Endothelial cell of umbilical vein (primary cell): Measurements from ENCODE around the gene UBA6. TPM values are rescaled to one million over a fixed set of nuclear protein-coding genes. Genes with fewer than 3 reads are reported as not detected.

Experiments used
- BruUV-seq: library from RNA; stranded (reverse); fragments of 400-500 nt; replicated peaks from 2 replicates; lab custom pipeline; 2021; lab: Mats Ljungman, UMichigan
- CTCF ChIA-PET: fragments of 300-600, 350-600 bp; sonication (Branson Sonifier 250); formaldehyde crosslinking; loops from one replicate; lab custom pipeline; 2021; ENCODE audit warnings: antibody characterized with exemption, inconsistent platforms; lab: Charles Lee
- POLR2A ChIA-PET: fragments of 300-600, 350-600 bp; sonication (Branson Sonifier 250); formaldehyde crosslinking; loops from one replicate; lab custom pipeline; 2021; ENCODE audit warnings: antibody characterized with exemption, inconsistent platforms; lab: Charles Lee
- DNase-seq: peaks from one replicate; pipeline ENCODE4 v3.0.0-alpha.2; 2011; ENCODE audit warnings: low read depth, low spot score
- FAIRE-seq: peaks from 2 replicates; lab custom pipeline; 2011; peaks lifted over from hg19 to GRCh38; lab: Jason Lieb, UNC
- H2AFZ ChIP-seq: 2 replicates; pipeline ENCODE4 v1.6.0; 2012; ENCODE audit warnings: low read depth, low read length, control low read depth, inconsistent platforms
- H3K27ac ChIP-seq: 2 replicates; pipeline ENCODE4 v1.5.1; 2011; ENCODE audit warnings: low read depth, mild to moderate bottlenecking, control low read depth, low read length, moderate library complexity; ENCODE audit not compliant: insufficient read depth
- H3K27me3 ChIP-seq, 2 experiments: 2 replicates each; pipeline versions ENCODE4 v1.6.0 to v1.6.1; 2011; ENCODE audit warnings: low read length in 2 of 2, mixed read lengths in 1 of 2; ENCODE audit not compliant: control insufficient read depth in 2 of 2, insufficient read depth in 2 of 2
- H3K36me3 ChIP-seq, 2 experiments: 2 replicates in 1 of 2; 3 replicates in 1 of 2; pipeline ENCODE4 v1.5.1; 2011; ENCODE audit warnings: low read length in 2 of 2, mild to moderate bottlenecking in 1 of 2, moderate library complexity in 1 of 2; ENCODE audit not compliant: control insufficient read depth in 2 of 2, insufficient read depth in 2 of 2; ENCODE audit errors: extremely low read depth in 1 of 2
- H3K4me1 ChIP-seq: 3 replicates; pipeline ENCODE4 v1.5.1; 2011; ENCODE audit warnings: mild to moderate bottlenecking, low read length; ENCODE audit not compliant: control insufficient read depth, insufficient read depth; ENCODE audit errors: extremely low read depth
- H3K4me2 ChIP-seq: 2 replicates; pipeline ENCODE4 v1.6.1; 2011; ENCODE audit warnings: low read length, control low read depth, mixed read lengths; ENCODE audit not compliant: insufficient read depth
- H3K4me3 ChIP-seq, 3 experiments: fragments of 200-600 bp in 1 of 3; sonication (generic), shearing (Covaris generic) in 1 of 3; replicated peaks in 1 of 3; 2 replicates each; pipeline ENCODE4 v1.5.1; 2011 to 2016; ENCODE audit warnings: control low read depth in 3 of 3, low read length in 3 of 3, mild to moderate bottlenecking in 2 of 3, inconsistent platforms in 1 of 3, low read depth in 1 of 3, moderate library complexity in 1 of 3; ENCODE audit not compliant: insufficient read depth in 1 of 3
- H3K79me2 ChIP-seq: 2 replicates; pipeline ENCODE4 v1.6.0; 2012; ENCODE audit warnings: low read length, inconsistent platforms; ENCODE audit not compliant: control insufficient read depth, insufficient read depth
- H3K9ac ChIP-seq: replicated peaks from 2 replicates; pipeline ENCODE3; 2011; ENCODE audit warnings: low read length, control low read depth; ENCODE audit not compliant: insufficient read depth; ENCODE audit errors: extremely low read depth
- H3K9me1 ChIP-seq: replicated peaks from 3 replicates; pipeline ENCODE4 v1.6.0; 2011; ENCODE audit warnings: mild to moderate bottlenecking, low read length; ENCODE audit not compliant: control insufficient read depth, insufficient read depth; ENCODE audit errors: extremely low read depth
- H3K9me3 ChIP-seq: replicated peaks from 2 replicates; pipeline ENCODE4 v1.5.1; 2012; ENCODE audit warnings: low read length, inconsistent platforms; ENCODE audit not compliant: control insufficient read depth, insufficient read depth
- H4K20me1 ChIP-seq: replicated peaks from 2 replicates; pipeline ENCODE3; 2011; ENCODE audit warnings: mild to moderate bottlenecking, low read length; ENCODE audit not compliant: control insufficient read depth, insufficient read depth; ENCODE audit errors: extremely low read depth
- EZH2 ChIP-seq: IDR thresholded peaks from 2 replicates; pipeline ENCODE4 v1.6.1; 2012; ENCODE audit warnings: borderline replicate concordance, low read depth, mild to moderate bottlenecking, moderate library complexity, low read length, inconsistent platforms; ENCODE audit not compliant: severe bottlenecking
- FOS ChIP-seq: IDR thresholded peaks from 2 replicates; pipeline ENCODE4 v1.6.1; 2011; ENCODE audit warnings: mild to moderate bottlenecking, low read length, moderate library complexity, borderline replicate concordance; ENCODE audit not compliant: insufficient read depth
- GATA2 ChIP-seq: IDR thresholded peaks from 2 replicates; pipeline ENCODE4 v1.7.0; 2011; ENCODE audit warnings: low read depth, mild to moderate bottlenecking, moderate library complexity, mixed read lengths, low read length; ENCODE audit not compliant: insufficient read length, insufficient read depth
- JUN ChIP-seq: IDR thresholded peaks from 2 replicates; pipeline ENCODE4 v1.6.1; 2011; ENCODE audit warnings: borderline replicate concordance, low read depth; ENCODE audit not compliant: insufficient read length, insufficient read depth
- MYC ChIP-seq: IDR thresholded peaks from one replicate; pipeline ENCODE4 v1.6.1; 2011; ENCODE audit warnings: mild to moderate bottlenecking, low read depth, low read length
- POLR2A ChIP-seq: IDR thresholded peaks from 2 replicates; pipeline ENCODE4 v1.6.1; 2012; ENCODE audit warnings: low read depth, mild to moderate bottlenecking, control low read depth, low read length
- POLR2AphosphoS5 ChIP-seq: IDR thresholded peaks from 2 replicates; pipeline ENCODE4 v1.6.1; 2012; ENCODE audit warnings: low read depth, mild to moderate bottlenecking, control low read depth, low read length, moderate library complexity; ENCODE audit not compliant: insufficient read depth
- dilution Hi-C: fragments of 300-500 bp; cut with MboI; formaldehyde crosslinking; loops from one replicate; pipeline ENCODE4 v1.15.0; 2019; ENCODE audit warnings: low sequenced_read_pairs; ENCODE audit not compliant: extremely low pct_ligation_motif_present
- intact Hi-C: fragments of 100-400 bp; cut with micrococcal nuclease; formaldehyde crosslinking; loops from one replicate; pipeline ENCODE4 v1.10.0; 2022
- polyA plus RNA-seq, 4 experiments: library from polyadenylated mRNA; depleted of rRNA in 3 of 4; stranded (reverse) in 3 of 4; unstranded in 1 of 4; fragments of >200 nt; gene quantifications; 2 replicates each; pipeline versions ENCODE4 v1.2.1 to v1.2.3, GENCODE V29; 2011 to 2012; ENCODE audit warnings: missing spikeins in 1 of 4
- small RNA-seq: library from RNA; depleted of rRNA; stranded (forward); fragments of <200 nt; gene quantifications from one replicate; pipeline ENCODE3, GENCODE V24; 2012; ENCODE audit warnings: low replicate concordance, low read depth; ENCODE audit not compliant: insufficient read depth, insufficient read length
- total RNA-seq: library from RNA; stranded (reverse); gene quantifications from 2 replicates; pipeline ENCODE4 v1.2.3, GENCODE V29; 2021
- TF ChIP-seq, protein P1 (sequence below): IDR thresholded peaks from 2 replicates; pipeline ENCODE4 v1.6.1; 2011; ENCODE audit not compliant: insufficient read depth, insufficient read length
- TF ChIP-seq, protein P2 (sequence below), 2 donors: IDR thresholded peaks; 1 replicate in 1 of 2; 2 replicates in 1 of 2; pipeline ENCODE4 v1.5.1; 2011; ENCODE audit warnings: low read length in 2 of 2, mild to moderate bottlenecking in 2 of 2, moderate library complexity in 2 of 2, control low read depth in 1 of 2, inconsistent platforms in 1 of 2, low read depth in 1 of 2; ENCODE audit not compliant: insufficient read depth in 1 of 2; ENCODE audit errors: extremely low read depth in 1 of 2

Gene UBA6
- total and polyA plus RNA-seq, 2 donors (not counting 3 experiments of a cell fraction or from before 2014, with no cell fraction given), result 30.9 to 96.4 TPM

GRCh38 chr4:67565284-67565683 lies 135.7 kb downstream of the UBA6 start:
- DNase-seq (no peak), FAIRE-seq (no peak)
- intact Hi-C loops, result no loop called here
- H3K4me1 ChIP-seq, result no peaks in the 10 kb centered on the region
- TF ChIP-seq, protein P1, sequence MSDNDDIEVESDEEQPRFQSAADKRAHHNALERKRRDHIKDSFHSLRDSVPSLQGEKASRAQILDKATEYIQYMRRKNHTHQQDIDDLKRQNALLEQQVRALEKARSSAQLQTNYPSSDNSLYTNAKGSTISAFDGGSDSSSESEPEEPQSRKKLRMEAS, result no peak
- TF ChIP-seq GATA2 (no peak), JUN (no peak), POLR2AphosphoS5 (no peak), EZH2 (no peak), POLR2A (no peak), MYC (no peak), FOS (no peak)
- TF ChIP-seq, protein P2, sequence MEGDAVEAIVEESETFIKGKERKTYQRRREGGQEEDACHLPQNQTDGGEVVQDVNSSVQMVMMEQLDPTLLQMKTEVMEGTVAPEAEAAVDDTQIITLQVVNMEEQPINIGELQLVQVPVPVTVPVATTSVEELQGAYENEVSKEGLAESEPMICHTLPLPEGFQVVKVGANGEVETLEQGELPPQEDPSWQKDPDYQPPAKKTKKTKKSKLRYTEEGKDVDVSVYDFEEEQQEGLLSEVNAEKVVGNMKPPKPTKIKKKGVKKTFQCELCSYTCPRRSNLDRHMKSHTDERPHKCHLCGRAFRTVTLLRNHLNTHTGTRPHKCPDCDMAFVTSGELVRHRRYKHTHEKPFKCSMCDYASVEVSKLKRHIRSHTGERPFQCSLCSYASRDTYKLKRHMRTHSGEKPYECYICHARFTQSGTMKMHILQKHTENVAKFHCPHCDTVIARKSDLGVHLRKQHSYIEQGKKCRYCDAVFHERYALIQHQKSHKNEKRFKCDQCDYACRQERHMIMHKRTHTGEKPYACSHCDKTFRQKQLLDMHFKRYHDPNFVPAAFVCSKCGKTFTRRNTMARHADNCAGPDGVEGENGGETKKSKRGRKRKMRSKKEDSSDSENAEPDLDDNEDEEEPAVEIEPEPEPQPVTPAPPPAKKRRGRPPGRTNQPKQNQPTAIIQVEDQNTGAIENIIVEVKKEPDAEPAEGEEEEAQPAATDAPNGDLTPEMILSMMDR (IDR thresholded peaks at IDR 0.05; ENCODE audit: extremely low read depth in 1 of 2, insufficient read depth in 1 of 2, low read depth in 1 of 2, low read length in 2 of 2), result no peak
- no peak overlapping the region for H2AFZ ChIP-seq
- no peaks in the 10 kb centered on the region for H3K27me3 ChIP-seq
- no peaks in the 10 kb centered on the region for H4K20me1 ChIP-seq
- H3K4me2 ChIP-seq, result no peak overlapping the region
- dilution Hi-C loops, result no loop called here
- H3K9ac ChIP-seq, result no peak overlapping the region
- H3K27ac ChIP-seq, result no peak overlapping the region
- no peaks in the 10 kb centered on the region for H3K79me2 ChIP-seq
- H3K4me3 ChIP-seq, result no peak overlapping the region
- H3K9me1 ChIP-seq, result no peaks in the 10 kb centered on the region
- H3K9me3 ChIP-seq, result no peaks in the 10 kb centered on the region
- no TSS peak for BruUV-seq
- CTCF ChIA-PET, result no interaction called here
- POLR2A ChIA-PET, result no interaction called here
- H3K36me3 ChIP-seq, result no peaks in the 10 kb centered on the region

Small RNA genes within 50 kb of the gene (small RNA-seq; reads per million reads assigned to genes)
- gene AC096720.1, result not detected
- not detected for gene RF00091

Other genes with a start within 250 kb of the UBA6 start
- gene CENPC, start 155.7 kb downstream of the UBA6 start, total RNA-seq, result 24.5 and 26.4 TPM in 2 replicates
- 2.3 and 3.6 TPM in 2 replicates for gene CENPC, start 155.7 kb downstream of the UBA6 start, polyA plus RNA-seq
- not detected in 2 replicates for gene STAP1, start 142.4 kb downstream of the UBA6 start, total RNA-seq
- not detected in 2 replicates for gene STAP1, start 142.4 kb downstream of the UBA6 start, polyA plus RNA-seq
- not detected in 2 replicates for gene GNRHR, start 53.2 kb upstream of the UBA6 start, total RNA-seq
- gene GNRHR, start 53.2 kb upstream of the UBA6 start, polyA plus RNA-seq, result not detected in 2 replicates
- not detected in 2 replicates for gene TMPRSS11D, start 182.8 kb upstream of the UBA6 start, total RNA-seq
- gene TMPRSS11D, start 182.8 kb upstream of the UBA6 start, polyA plus RNA-seq, result 0.03 TPM in 1 of 2 replicates, not detected in the other